HEK293T (cell line): ENCODE data around the gene STAT1.

Experiments
- BHLHE40 ChIP-seq: fragments of 450-650 bp; IDR thresholded peaks from 2 replicates; pipeline ENCODE4 v1.6.1; 2016; ENCODE audit warnings: mild to moderate bottlenecking, moderate library complexity, borderline replicate concordance
- CTBP1 ChIP-seq: fragments of 450-650 bp; IDR thresholded peaks from 2 replicates; pipeline ENCODE4 v1.6.1; 2016; ENCODE audit warnings: borderline replicate concordance
- ELF4 ChIP-seq: fragments of 450-650 bp; IDR thresholded peaks from 2 replicates; pipeline ENCODE4 v1.6.1; 2017; ENCODE audit warnings: antibody characterized with exemption
- FOXA1 ChIP-seq: fragments of 450-650 bp; IDR thresholded peaks from 2 replicates; pipeline ENCODE4 v1.6.1; 2016; ENCODE audit warnings: mild to moderate bottlenecking
- FOXK2 ChIP-seq: fragments of 450-650 bp; IDR thresholded peaks from 2 replicates; pipeline ENCODE4 v1.6.1; 2016; ENCODE audit warnings: mild to moderate bottlenecking
- FOXM1 ChIP-seq: fragments of 450-650 bp; IDR thresholded peaks from 2 replicates; pipeline ENCODE4 v1.6.1; 2017; ENCODE audit warnings: mild to moderate bottlenecking, borderline replicate concordance
- HDGF ChIP-seq: fragments of 450-650 bp; IDR thresholded peaks from 2 replicates; pipeline ENCODE4 v1.6.1; 2017; ENCODE audit warnings: antibody characterized with exemption, borderline replicate concordance
- L3MBTL2 ChIP-seq: fragments of 450-650 bp; conservative IDR thresholded peaks from 2 replicates; pipeline ENCODE4 v1.6.1; 2016; ENCODE audit warnings: mild to moderate bottlenecking
- LEF1 ChIP-seq: fragments of 450-650 bp; IDR thresholded peaks from 2 replicates; pipeline ENCODE4 v1.6.1; 2017; ENCODE audit warnings: mild to moderate bottlenecking, borderline replicate concordance
- PKNOX1 ChIP-seq: fragments of 450-650 bp; IDR thresholded peaks from 2 replicates; pipeline ENCODE4 v1.6.1; 2016
- SP1 ChIP-seq: fragments of 450-650 bp; IDR thresholded peaks from 2 replicates; pipeline ENCODE4 v1.6.1; 2017
- SUZ12 ChIP-seq: fragments of 450-650 bp; IDR thresholded peaks from 2 replicates; pipeline ENCODE4 v1.6.1; 2016; ENCODE audit warnings: mild to moderate bottlenecking
- TARDBP ChIP-seq: fragments of 450-650 bp; IDR thresholded peaks from 2 replicates; pipeline ENCODE4 v1.6.1; 2016
- ZNF384 ChIP-seq: fragments of 450-650 bp; IDR thresholded peaks from 2 replicates; pipeline ENCODE4 v1.6.1; 2016

- TF ChIP-seq CTBP1 (no peak), FOXK2 (no peak), ZNF384 (no peak), LEF1 (no peak), HDGF (no peak), TARDBP (no peak), ELF4 (no peak), L3MBTL2 (no peak), FOXA1 (no peak), SP1 (no peak), FOXM1 (no peak), PKNOX1 (no peak), SUZ12 (no peak), BHLHE40 (no peak)
Observed at GRCh38 chr2:191059308-191059707, 45.3 kb upstream of the STAT1 start.
